Endodermal cell (in vitro differentiated cells): ENCODE results near the gene GPR39. TPM values are rescaled to one million over a fixed set of nuclear protein-coding genes. Genes with fewer than 3 reads are reported as not detected.

Source experiments
- DNase-seq: peaks from one replicate; pipeline ENCODE4 v3.0.0-alpha.2; 2017
- H3K27ac ChIP-seq: 2 replicates; pipeline ENCODE4 v1.5.1; 2013; ENCODE audit warnings: mild to moderate bottlenecking, low read depth, low read length, moderate library complexity
- H3K27me3 ChIP-seq: 2 replicates; pipeline ENCODE4 v1.6.1; 2013; ENCODE audit warnings: mild to moderate bottlenecking, low read length, moderate library complexity; ENCODE audit not compliant: insufficient read depth, control insufficient read depth, poor library complexity, severe bottlenecking
- H3K36me3 ChIP-seq: 2 replicates; pipeline ENCODE4 v1.7.0; 2013; ENCODE audit warnings: mild to moderate bottlenecking, low read length, moderate library complexity; ENCODE audit not compliant: control insufficient read depth, insufficient read depth
- H3K4me1 ChIP-seq: one replicate; pipeline ENCODE4 v1.7.0; 2013; ENCODE audit warnings: low read length; ENCODE audit not compliant: control insufficient read depth, insufficient read depth
- H3K4me3 ChIP-seq: 2 replicates; pipeline ENCODE4 v1.5.1; 2013; ENCODE audit warnings: mild to moderate bottlenecking, low read length, moderate library complexity
- H3K9ac ChIP-seq: 2 replicates; pipeline ENCODE4 v1.6.1; 2013; ENCODE audit warnings: mild to moderate bottlenecking, low read length, moderate library complexity; ENCODE audit not compliant: poor library complexity, severe bottlenecking; ENCODE audit errors: extremely low read depth
- H3K9me3 ChIP-seq: 2 replicates; pipeline ENCODE4 v1.6.1; 2013; ENCODE audit warnings: mild to moderate bottlenecking, low read length, moderate library complexity; ENCODE audit not compliant: control insufficient read depth
- H3K27ac Mint-ChIP-seq: 2 replicates; pipeline ENCODE4 v1.8.0; 2020; ENCODE audit warnings: mixed read lengths
- H3K27me3 Mint-ChIP-seq: 2 replicates; pipeline ENCODE4 v1.8.0; 2021; ENCODE audit warnings: mild to moderate bottlenecking, mixed read lengths; ENCODE audit not compliant: insufficient read depth
- H3K36me3 Mint-ChIP-seq: 2 replicates; pipeline ENCODE4 v1.8.0; 2020; ENCODE audit warnings: low read depth, mixed read lengths
- H3K4me1 Mint-ChIP-seq: 2 replicates; pipeline ENCODE4 v1.8.0; 2020; ENCODE audit warnings: mixed read lengths
- H3K4me3 Mint-ChIP-seq: 2 replicates; pipeline ENCODE4 v1.8.0; 2020; ENCODE audit warnings: mild to moderate bottlenecking, moderate library complexity, mixed read lengths
- H3K9me3 Mint-ChIP-seq: 2 replicates; pipeline ENCODE4 v1.8.0; 2020; ENCODE audit warnings: mild to moderate bottlenecking, mixed read lengths
- WGBS, 2 experiments: methylation state at CpG; one replicate each; pipeline versions ENCODE4 v1.1.5 to v1.1.7; 2013; ENCODE audit warnings: missing lambda C conversion rate in 2 of 2, mixed read lengths in 1 of 2; ENCODE audit not compliant: insufficient coverage in 1 of 2, insufficient read length in 1 of 2; 5-methylcytosine and 5-hydroxymethylcytosine counted together
- total RNA-seq, 2 donors: library from RNA; stranded (reverse); fragmentation: NEBNext Ultra II Directional in 1 of 2; extraction: Animal tissue kit (Norgen Biotek cat#: 25700) in 1 of 2; gene quantifications; 2 replicates in 1 of 2; 3 replicates in 1 of 2; pipeline ENCODE4 v1.2.1, GENCODE V29; 2021
- TF ChIP-seq, protein P1 (sequence below): fragments of 200-600 bp; sonication (generic); conservative IDR thresholded peaks from 2 replicates; pipeline ENCODE4 v1.5.0; 2021; ENCODE audit warnings: antibody characterized with exemption, mild to moderate bottlenecking

The GPR39 gene
- total RNA-seq, 2 donors from 2014 or later, result 9.4 to 14.6 TPM

DNA sequence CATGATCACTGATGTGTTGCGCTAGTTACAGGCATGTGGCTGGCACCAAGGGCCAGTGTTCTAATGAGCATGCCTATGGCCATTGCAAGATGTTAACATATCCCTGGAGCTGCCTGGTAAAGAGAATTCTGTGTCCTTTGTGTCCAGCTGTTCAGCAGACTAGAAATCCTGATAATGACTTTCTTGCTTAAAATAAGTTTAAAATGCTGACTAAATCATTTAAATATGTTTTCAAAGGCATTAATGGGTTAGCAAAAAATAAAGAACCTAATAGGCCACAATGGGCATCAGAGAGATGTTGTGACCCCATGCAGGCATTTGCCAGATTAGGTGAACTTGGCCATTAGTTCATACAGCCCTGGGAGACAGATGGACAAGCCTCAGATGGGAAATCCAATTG, 67.5 kb downstream of the GPR39 start:
- WGBS, 2 experiments, result 93% methylated on average over 1 of the region's 1 CpG; no CpG with 5 or more reads in 1 of the 2 experiments
- Histone ChIP-seq H3K27me3 (no peaks in the 10 kb centered on the region), H3K9me3 (no peaks in the 10 kb centered on the region), H3K36me3 (no peaks in the 10 kb centered on the region), H3K4me3 (no peak overlapping the region), H3K27ac (no peak overlapping the region), H3K4me1 (no peaks in the 10 kb centered on the region), H3K9ac (no peak overlapping the region)
- Mint-ChIP-seq H3K27me3 (no peaks in the 10 kb centered on the region), H3K4me3 (no peak overlapping the region), H3K9me3 (no peaks in the 10 kb centered on the region), H3K4me1 (peaks cover 9% of the 10 kb centered on the region), H3K36me3 (no peaks in the 10 kb centered on the region), H3K27ac (no peak overlapping the region)
- TF ChIP-seq, protein P1, sequence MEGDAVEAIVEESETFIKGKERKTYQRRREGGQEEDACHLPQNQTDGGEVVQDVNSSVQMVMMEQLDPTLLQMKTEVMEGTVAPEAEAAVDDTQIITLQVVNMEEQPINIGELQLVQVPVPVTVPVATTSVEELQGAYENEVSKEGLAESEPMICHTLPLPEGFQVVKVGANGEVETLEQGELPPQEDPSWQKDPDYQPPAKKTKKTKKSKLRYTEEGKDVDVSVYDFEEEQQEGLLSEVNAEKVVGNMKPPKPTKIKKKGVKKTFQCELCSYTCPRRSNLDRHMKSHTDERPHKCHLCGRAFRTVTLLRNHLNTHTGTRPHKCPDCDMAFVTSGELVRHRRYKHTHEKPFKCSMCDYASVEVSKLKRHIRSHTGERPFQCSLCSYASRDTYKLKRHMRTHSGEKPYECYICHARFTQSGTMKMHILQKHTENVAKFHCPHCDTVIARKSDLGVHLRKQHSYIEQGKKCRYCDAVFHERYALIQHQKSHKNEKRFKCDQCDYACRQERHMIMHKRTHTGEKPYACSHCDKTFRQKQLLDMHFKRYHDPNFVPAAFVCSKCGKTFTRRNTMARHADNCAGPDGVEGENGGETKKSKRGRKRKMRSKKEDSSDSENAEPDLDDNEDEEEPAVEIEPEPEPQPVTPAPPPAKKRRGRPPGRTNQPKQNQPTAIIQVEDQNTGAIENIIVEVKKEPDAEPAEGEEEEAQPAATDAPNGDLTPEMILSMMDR, result no peak
- no peak for DNase-seq

DNA sequence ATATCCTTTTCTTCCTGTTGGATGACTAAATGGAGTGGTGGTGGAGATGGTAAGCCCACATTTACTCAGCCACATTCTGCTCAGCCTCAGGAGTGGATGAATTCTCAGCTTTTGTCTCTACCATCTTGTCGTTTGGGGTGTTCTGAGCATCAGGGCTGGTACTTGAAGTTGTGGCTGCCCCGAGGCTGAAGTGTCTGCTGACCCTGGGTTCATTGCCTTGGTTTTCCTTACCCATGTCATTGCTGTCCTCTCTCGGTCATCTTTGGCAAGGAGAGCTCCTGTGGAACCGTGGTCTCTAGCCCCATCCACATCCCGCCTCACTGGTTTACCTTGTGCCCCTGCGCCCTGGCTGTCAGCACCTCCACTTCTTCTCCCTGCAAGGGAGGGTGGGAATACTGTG, 71.9 kb downstream of the GPR39 start:
- no peaks in the 10 kb centered on the region for H3K36me3 Mint-ChIP-seq
- no peak overlapping the region for H3K4me3 Mint-ChIP-seq
- Histone ChIP-seq H3K36me3 (no peaks in the 10 kb centered on the region), H3K9me3 (no peaks in the 10 kb centered on the region), H3K27ac (no peak overlapping the region), H3K27me3 (no peaks in the 10 kb centered on the region), H3K4me1 (no peaks in the 10 kb centered on the region), H3K9ac (no peak overlapping the region), H3K4me3 (no peak overlapping the region)
- 86 to 90% methylated on average over 3 to 6 of the region's 6 CpGs for WGBS, 2 experiments
- no peak overlapping the region for H3K27ac Mint-ChIP-seq
- H3K9me3 Mint-ChIP-seq, result no peaks in the 10 kb centered on the region
- no peaks in the 10 kb centered on the region for H3K27me3 Mint-ChIP-seq
- DNase-seq, result no peak
- TF ChIP-seq, protein P1, result no peak
- no peaks in the 10 kb centered on the region for H3K4me1 Mint-ChIP-seq

DNA sequence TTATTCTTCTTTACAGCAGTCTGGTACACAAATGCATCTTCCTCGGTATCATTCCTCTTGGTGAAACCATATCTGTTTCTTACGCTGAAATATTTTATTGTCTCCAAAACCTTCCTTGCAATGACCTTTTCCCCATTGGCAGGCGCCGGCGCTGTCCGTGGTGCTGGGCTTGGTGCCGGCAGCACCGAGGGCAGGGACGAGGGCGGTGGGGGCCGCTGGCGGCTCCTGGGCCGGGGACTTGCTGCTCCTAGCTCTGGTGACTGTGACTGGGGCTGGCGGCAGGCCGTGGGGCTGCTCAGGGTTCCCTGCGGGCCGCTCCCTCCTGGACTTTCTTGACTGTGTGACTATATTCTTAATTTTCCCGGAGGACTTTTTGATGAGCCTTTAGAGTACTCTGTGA, 72.5 kb downstream of the GPR39 start:
- H3K36me3 ChIP-seq, result no peaks in the 10 kb centered on the region
- DNase-seq, result peak; percentile 95
- H3K27ac Mint-ChIP-seq, result no peak overlapping the region
- H3K36me3 Mint-ChIP-seq, result no peaks in the 10 kb centered on the region
- no peak overlapping the region for H3K4me3 ChIP-seq
- H3K27ac ChIP-seq, result no peak overlapping the region
- H3K9me3 ChIP-seq, result no peaks in the 10 kb centered on the region
- TF ChIP-seq, protein P1, result no peak
- no peaks in the 10 kb centered on the region for H3K4me1 Mint-ChIP-seq
- H3K9me3 Mint-ChIP-seq, result no peaks in the 10 kb centered on the region
- H3K27me3 Mint-ChIP-seq, result no peaks in the 10 kb centered on the region
- no peaks in the 10 kb centered on the region for H3K27me3 ChIP-seq
- no peak overlapping the region for H3K4me3 Mint-ChIP-seq
- WGBS, 2 experiments, result 27 to 34% methylated on average over 18 of the region's 18 CpGs
- no peak overlapping the region for H3K9ac ChIP-seq
- no peaks in the 10 kb centered on the region for H3K4me1 ChIP-seq
